OCI-LY3 (cell line): ENCODE measurements around the gene LACRT.

Experiments used
- CTCF ChIP-seq: fragments of 200-600, 300-600 bp; sonication (generic); IDR thresholded peaks from 2 replicates; pipeline ENCODE4 v1.5.1; 2014; ENCODE audit warnings: antibody characterized with exemption, low read length, low read depth
- EZH2phosphoT487 ChIP-seq: fragments of 200-600 bp; shearing (Covaris generic); IDR thresholded peaks from 2 replicates; pipeline ENCODE4 v1.6.1; 2018; ENCODE audit warnings: antibody characterized with exemption, mixed run types, low read depth

GRCh38 chr12:54662026-54662425 lies 27.3 kb upstream of the LACRT start:
- no peak for TF ChIP-seq CTCF
- TF ChIP-seq EZH2phosphoT487: no peak
